Mucosa of descending colon (tissue), 3 donors: ENCODE results near the gene CPEB1. TPM values are rescaled to one million over a fixed set of nuclear protein-coding genes. Genes with fewer than 3 reads are reported as not detected.

ENCODE experiments used
- ATAC-seq: fragments of 200-7000 bp; cut with Tn5 transposase; one replicate; pipeline ENCODE4 v1.9.1; 2020; ENCODE audit warnings: mild to moderate bottlenecking, moderate library complexity
- DNase-seq, 3 donors: peaks; one replicate each; pipeline ENCODE4 v3.0.0-alpha.2; 2020
- H3K36me3 ChIP-seq: fragments of 200-600 bp; one replicate; pipeline ENCODE4 v1.8.0; 2021; ENCODE audit warnings: low read depth, mild to moderate bottlenecking
- H3K4me1 ChIP-seq: fragments of 200-600 bp; one replicate; pipeline ENCODE4 v1.8.0; 2021; ENCODE audit warnings: low read depth, mild to moderate bottlenecking
- H3K4me3 ChIP-seq: fragments of 200-600 bp; one replicate; pipeline ENCODE4 v1.8.0; 2021; ENCODE audit warnings: mild to moderate bottlenecking
- H3K9me3 ChIP-seq: fragments of 200-600 bp; one replicate; pipeline ENCODE4 v1.8.0; 2021; ENCODE audit warnings: mild to moderate bottlenecking
- intact Hi-C, 2 donors: fragments of 100-400 bp; cut with DNase I in 1 of 2; cut with micrococcal nuclease in 1 of 2; formaldehyde crosslinking; loops; one replicate each; pipeline versions ENCODE4 v1.11.0 to v1.11.1; 2022; cut with DNase I, micrococcal nuclease
- total RNA-seq, 3 donors: library from RNA; stranded (reverse); fragmentation: NEBNext Ultra II Directional in 2 of 3; extraction: Animal tissue kit (Norgen Biotek cat#: 25700) in 2 of 3; gene quantifications; one replicate each; pipeline versions ENCODE4 v1.2.1 to v1.2.4, GENCODE V29; 2021 to 2023
- TF ChIP-seq, protein P1 (sequence below): fragments of 200-600 bp; IDR thresholded peaks from one replicate; pipeline ENCODE4 v1.8.0; 2022; ENCODE audit warnings: antibody characterized with exemption, mild to moderate bottlenecking
- donor health status: DM: no; HTN: no; CAD: no; lungs with moderate emphysema.
- donor health status: DM: no; HTN: no; CAD: no.
- donor health status: DM: no; HTN: yes; CAD: no.

The CPEB1 gene
- total RNA-seq, 3 donors from 2014 or later, result 0.61 to 11.8 (median 1.4) TPM

DNA sequence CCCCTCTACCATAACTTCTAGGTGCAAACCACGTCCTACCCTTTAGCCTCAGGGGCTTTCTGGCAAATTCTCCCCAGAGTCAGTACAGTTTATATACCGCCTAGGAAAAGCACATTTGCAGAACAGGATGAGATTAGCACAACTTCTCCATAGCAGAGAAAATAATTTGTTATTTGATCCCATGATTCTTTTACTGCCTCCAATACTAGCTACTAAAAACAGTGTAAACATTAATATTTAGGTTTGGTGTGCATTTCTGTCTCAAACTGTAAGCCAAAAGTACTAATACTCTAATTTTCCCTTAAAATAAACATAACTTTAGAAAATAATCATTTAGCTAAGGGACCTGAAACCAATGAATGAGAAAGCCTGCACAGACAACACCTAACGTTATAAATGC, 4.5 kb downstream of the CPEB1 start:
- peaks cover 8% of the 10 kb centered on the region for H3K4me1 ChIP-seq
- TF ChIP-seq, protein P1, sequence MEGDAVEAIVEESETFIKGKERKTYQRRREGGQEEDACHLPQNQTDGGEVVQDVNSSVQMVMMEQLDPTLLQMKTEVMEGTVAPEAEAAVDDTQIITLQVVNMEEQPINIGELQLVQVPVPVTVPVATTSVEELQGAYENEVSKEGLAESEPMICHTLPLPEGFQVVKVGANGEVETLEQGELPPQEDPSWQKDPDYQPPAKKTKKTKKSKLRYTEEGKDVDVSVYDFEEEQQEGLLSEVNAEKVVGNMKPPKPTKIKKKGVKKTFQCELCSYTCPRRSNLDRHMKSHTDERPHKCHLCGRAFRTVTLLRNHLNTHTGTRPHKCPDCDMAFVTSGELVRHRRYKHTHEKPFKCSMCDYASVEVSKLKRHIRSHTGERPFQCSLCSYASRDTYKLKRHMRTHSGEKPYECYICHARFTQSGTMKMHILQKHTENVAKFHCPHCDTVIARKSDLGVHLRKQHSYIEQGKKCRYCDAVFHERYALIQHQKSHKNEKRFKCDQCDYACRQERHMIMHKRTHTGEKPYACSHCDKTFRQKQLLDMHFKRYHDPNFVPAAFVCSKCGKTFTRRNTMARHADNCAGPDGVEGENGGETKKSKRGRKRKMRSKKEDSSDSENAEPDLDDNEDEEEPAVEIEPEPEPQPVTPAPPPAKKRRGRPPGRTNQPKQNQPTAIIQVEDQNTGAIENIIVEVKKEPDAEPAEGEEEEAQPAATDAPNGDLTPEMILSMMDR, result no peak
- intact Hi-C loops, result no loop called here
- H3K36me3 ChIP-seq, result no peaks in the 10 kb centered on the region
- no peaks in the 10 kb centered on the region for H3K9me3 ChIP-seq
- H3K4me3 ChIP-seq, result no peak overlapping the region
- ATAC-seq (no peak), DNase-seq (no peak)

DNA sequence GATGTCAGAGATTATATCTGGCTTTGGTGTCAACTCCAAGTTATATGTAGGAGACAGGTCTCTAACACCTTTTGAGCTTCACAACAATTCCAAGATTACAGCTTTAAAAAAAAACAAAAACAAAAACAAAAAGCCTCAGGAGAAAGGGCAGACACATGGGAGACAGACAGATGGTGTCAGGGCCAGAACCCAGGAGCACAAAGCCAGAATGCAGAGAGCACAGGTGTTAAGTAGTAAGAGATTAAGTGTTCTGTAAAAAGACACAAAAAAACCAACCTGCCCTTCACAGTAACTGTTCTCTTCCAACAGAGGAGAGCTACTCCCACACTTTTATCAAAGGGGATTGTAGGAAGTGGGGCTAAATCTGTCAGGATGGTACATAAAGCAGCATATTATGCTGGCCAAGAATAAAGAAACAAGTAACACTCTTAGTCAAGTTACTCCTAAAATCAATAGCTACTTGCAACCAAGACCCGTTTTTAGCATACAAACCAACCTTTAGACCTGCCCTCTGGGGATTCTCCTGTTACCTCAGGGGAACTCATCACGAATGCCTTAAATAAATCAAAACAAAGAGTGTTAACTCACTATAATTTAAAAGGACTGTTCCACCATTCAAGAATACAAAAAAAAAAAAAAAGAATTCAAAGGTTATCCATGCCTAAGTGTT, 5.9 kb downstream of the CPEB1 start:
- no peak for ATAC-seq
- no peak for DNase-seq
- H3K4me1 ChIP-seq, result no peaks in the 10 kb centered on the region
- no peaks in the 10 kb centered on the region for H3K9me3 ChIP-seq
- H3K36me3 ChIP-seq, result no peaks in the 10 kb centered on the region
- TF ChIP-seq, protein P1, result no peak
- intact Hi-C loops, result no loop called here
- no peak overlapping the region for H3K4me3 ChIP-seq

DNA sequence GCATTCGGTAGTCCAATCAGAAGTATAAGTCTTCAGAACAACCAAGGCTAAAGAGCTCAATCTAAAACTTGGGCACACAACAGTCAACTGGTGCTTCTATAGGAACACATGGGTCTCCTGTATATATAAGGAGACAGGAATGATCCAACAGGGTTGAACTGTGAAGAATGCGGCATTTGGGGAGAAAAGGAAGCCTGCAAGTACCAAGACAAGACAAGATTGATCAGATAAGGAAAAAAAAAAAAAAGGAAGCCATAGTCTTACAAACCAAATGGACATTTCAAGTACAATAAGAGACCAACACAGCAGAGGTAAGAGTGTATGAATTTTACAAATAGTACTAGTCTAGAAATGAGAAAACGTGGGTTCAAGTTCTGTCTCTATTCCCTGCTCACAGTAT, 6.5 kb downstream of the CPEB1 start:
- no peak for ATAC-seq
- intact Hi-C loops, result no loop called here
- no peak overlapping the region for H3K4me3 ChIP-seq
- no peak for DNase-seq
- TF ChIP-seq, protein P1, result no peak
- H3K36me3 ChIP-seq, result no peaks in the 10 kb centered on the region
- H3K9me3 ChIP-seq, result no peaks in the 10 kb centered on the region
- no peaks in the 10 kb centered on the region for H3K4me1 ChIP-seq

DNA sequence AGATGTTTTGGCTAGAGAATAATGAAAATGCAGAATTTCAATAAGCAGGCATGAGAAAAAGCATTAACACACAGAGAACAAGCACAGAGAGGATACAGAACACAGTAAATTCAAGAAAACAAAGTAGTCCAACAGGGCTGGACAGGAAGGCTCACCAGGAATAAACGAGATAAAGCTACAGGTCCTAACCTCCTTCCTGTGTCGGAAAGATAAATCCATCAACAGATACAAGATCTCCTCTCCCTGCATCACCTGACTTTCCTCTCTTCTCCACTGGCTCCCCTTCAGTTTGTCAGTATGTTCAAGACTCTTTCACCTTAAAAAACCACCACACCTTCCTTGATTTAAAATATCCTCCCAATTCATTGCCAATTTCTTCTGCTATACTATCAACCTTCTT, 11.4 kb downstream of the CPEB1 start:
- intact Hi-C loops, result no loop called here
- no peak overlapping the region for H3K4me3 ChIP-seq
- H3K4me1 ChIP-seq, result no peaks in the 10 kb centered on the region
- TF ChIP-seq, protein P1, result no peak
- ATAC-seq (no peak), DNase-seq (no peak)
- H3K9me3 ChIP-seq, result no peaks in the 10 kb centered on the region
- no peaks in the 10 kb centered on the region for H3K36me3 ChIP-seq

DNA sequence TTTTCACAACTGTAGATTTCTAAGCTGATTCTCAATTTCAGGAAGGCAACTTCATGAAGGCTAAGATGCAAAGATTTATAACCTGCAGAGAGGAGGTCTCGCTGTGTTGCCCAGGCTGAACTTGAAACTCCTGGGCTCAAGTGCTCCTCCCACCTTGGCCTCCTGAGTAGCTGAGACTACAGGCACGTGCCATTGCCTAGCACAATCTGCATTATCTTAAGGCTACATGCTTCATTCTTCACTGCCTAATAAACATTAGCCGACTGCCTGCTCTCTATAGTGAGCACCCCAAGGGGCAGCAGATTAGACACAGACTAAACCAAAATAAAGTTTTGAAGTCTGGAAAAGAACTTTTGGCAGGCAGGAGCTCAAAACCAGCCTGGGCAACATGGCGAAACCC, 17.1 kb downstream of the CPEB1 start:
- DNase-seq (no peak), ATAC-seq (no peak)
- Histone ChIP-seq H3K36me3 (no peaks in the 10 kb centered on the region), H3K9me3 (no peaks in the 10 kb centered on the region), H3K4me1 (no peaks in the 10 kb centered on the region), H3K4me3 (no peak overlapping the region)
- TF ChIP-seq, protein P1, result no peak
- intact Hi-C loops, result no loop called here

DNA sequence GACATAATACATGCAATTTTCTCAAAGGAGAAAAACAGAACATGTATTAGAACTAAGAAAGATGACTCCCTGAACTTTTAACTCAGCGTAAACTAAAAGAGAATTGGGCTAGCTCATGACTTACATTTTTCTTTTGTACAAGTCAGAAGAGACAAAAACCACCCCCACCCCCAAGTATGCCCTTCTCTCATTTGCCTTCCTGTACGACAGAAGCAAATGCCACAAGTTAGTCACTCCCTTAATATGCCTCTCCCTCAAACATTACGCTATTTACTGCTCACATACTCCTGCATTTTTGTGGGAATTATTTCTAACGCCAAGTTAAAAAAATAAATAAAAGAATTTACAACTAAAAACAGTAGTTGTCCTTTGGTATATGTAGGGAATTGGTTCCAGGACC, 22.0 kb downstream of the CPEB1 start:
- no peaks in the 10 kb centered on the region for H3K9me3 ChIP-seq
- no peaks in the 10 kb centered on the region for H3K36me3 ChIP-seq
- TF ChIP-seq, protein P1, result no peak
- no peaks in the 10 kb centered on the region for H3K4me1 ChIP-seq
- intact Hi-C loops, result no loop called here
- H3K4me3 ChIP-seq, result no peak overlapping the region
- ATAC-seq (no peak), DNase-seq (no peak)
